ENCODE data around the gene ABCC3.

- no peak for TF ChIP-seq EP300 (IDR thresholded peaks at IDR 0.05)
- no peak for TF ChIP-seq CTCF (IDR thresholded peaks at IDR 0.05)
- TF ChIP-seq POLR2A (IDR thresholded peaks at IDR 0.05), result no peak
Observed at GRCh38 chr17:50651661-50652060, 17.0 kb downstream of the ABCC3 start.
